ENCODE results near the gene NAGPA.
"Not testable (repeated sequence)": the region's sequence is repeated elsewhere in the genome, so short reads cannot be mapped to it uniquely, and the experiment has no call there.

Gene NAGPA

GRCh38 chr16:5059386-5060072, 25.8 kb upstream of the NAGPA start:
- DNase-seq = no peak

DNA sequence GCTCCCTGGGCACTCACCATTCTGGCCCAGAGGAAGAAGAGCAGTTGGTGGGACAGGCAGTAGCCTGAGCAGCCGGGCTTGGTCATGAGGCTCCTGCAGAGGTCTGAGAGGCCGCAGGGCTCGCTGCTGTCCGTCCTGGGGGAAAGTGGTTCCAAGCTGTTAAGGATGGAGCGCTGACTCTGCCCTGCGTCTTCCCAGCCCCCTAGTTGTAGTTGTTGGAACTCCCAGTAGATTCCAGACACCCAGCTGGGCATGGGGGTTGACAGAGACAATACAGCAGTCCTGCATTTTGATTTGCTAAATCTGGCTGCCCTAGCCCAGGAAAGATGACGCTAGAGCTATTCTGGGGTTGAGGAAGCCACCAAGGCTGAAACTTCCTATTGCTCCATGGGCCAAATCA, 24.7 kb upstream of the NAGPA start:
- no peak for DNase-seq

DNA sequence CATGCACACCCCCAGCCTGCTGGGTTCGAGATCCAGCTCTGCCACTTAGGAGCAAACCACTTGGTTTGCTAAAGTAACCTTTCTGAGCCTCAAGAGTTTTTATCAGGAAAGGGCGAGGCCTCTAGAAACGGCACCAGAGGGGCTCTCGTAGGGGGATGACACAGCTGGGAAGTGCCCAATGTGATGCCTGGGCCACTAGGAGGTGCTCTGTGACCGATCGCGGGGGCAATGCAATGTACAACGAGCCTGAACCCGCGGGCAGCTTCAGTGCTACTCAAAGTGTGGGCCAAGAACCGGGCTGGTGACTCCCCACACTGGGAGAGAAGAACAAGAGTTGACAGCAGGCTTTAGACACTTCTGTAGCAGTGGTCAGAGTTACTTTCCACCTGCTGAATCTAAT, 22.6 kb upstream of the NAGPA start:
- DNase-seq = peak; percentile 16 to 21

DNA sequence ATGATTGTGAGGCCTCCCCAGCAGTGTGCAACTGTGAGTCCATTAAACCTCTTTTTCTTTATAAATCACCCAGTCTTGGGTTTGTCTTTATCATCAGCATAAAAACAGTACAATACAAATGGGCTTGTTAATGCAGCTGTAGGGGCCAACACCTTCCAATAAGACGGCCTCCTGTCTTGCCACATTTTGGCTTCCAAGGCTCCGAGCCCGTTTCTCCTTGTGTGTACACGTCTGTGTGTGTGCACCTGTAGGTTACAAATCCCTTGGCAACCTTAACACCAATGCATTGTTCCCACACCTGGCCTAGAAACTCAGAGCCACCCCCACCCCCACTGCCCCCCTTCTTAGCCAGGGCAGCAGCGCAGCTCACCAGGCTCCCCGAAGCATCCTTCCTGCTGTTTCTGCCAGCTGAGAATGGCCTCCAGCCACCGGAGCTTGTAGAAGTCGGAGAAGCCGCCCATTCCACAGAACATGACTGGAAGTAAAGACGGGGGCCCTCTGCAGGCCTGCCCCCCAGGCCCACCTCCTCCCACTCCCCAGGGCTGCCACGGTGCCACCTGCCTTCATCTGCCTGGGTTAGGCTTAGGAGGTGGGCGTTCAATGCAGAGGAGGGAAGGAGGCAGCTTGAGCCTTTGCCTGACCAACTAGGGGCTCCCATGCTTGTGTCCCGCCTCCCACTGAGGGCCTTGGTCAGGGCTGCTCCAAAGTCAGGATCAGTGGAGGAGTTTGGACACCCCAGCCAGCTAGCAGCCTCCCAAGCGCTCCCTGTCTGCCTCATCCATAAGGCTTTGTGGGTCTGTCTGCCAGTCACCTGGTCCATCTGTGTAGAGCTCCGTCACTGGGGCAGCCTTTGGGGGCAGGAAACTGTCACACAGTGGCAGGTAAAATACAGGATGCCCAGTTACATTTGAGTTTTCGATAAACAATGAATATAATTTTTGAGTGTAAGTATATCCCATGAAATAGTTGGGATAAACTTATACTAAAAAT, 21.4 kb upstream of the NAGPA start:
- no peak for DNase-seq

DNA sequence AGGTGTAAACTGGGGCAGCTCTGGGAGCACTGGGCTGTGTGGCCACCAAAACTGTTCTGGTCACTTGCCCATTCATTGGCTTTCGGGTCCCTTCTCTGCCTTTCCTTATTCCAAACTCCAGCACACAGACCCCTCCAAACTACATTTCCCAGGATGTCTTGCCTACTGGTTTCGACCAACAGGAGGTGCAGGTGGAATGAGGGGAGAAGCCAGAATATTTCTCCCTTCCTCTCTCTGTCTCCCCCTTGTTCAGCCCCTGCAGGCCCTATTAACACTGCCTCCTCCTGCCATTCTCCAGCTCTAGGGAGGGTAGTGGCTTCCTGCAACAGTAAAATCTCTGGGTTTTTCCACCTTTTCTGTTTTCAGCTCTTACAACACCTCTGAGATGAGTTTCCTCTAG, 13.2 kb upstream of the NAGPA start:
- no peak for DNase-seq

DNA sequence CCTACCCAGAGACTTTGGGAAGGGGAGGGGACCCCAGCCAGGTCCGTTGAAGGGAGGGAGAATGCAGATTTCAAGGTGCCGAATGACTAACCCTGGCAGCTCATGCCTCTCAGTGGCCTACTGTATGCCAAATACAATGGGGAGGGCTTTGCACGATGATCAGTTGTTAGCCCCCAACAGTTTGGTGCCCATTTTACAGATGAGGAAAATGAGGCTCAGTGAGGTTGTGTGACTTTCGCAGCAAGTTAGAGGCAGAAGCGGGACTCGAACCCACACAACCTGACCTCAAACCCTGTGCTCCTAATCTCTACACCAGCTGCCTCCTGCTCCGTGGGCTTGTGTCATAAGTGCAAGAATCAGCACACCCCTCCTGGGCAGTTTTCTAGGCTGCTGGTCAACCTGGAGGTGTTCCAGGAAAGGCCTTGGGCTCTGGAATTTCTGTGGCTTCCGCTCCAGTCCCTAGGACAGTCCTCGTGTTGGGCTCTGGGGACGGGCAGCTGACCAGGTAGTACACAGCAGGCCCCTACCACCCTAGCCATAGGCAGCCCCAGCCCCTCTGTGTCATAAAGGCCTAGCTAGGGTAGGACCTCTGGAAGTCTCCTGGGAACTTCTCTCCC, 11.9 kb upstream of the NAGPA start:
- DNase-seq = no peak

GRCh38 chr16:5044581-5044980, 10.8 kb upstream of the NAGPA start:
- DNase-seq = not testable (repeated sequence)

- DNase-seq = no peak
Observed at GRCh38 chr16:5044011-5044540, 10.3 kb upstream of the NAGPA start.

GRCh38 chr16:5042574-5043171, 8.9 kb upstream of the NAGPA start:
- no peak for DNase-seq

DNA sequence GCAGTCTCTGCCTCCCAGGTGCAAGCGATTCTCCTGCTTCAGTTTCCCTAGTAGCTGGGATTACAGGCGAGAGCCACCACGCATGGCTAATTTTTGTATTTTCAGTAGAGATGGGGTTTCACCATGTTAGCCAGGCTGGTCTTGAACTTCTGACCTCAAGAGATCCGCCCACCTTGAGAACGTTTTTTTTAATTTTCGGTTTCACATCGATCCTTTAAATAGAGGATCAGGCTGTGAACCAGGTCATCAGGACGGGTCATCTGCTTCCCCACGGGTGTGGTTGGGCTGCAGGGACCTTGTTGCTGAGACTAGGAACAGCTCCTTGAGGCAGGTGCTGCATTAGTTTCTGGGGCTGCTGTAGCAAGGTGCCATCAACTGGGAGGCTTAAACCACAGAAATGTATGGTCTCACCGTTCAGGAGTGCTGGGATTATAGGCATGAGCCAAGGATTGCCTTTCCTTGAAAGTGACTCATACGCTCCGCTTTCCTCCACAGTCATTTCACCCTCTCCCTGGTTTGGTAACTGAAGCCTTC, 7.9 kb upstream of the NAGPA start:
- no peak for DNase-seq

- DNase-seq = no peak
Observed at GRCh38 chr16:5040451-5040850, 6.7 kb upstream of the NAGPA start.

DNA sequence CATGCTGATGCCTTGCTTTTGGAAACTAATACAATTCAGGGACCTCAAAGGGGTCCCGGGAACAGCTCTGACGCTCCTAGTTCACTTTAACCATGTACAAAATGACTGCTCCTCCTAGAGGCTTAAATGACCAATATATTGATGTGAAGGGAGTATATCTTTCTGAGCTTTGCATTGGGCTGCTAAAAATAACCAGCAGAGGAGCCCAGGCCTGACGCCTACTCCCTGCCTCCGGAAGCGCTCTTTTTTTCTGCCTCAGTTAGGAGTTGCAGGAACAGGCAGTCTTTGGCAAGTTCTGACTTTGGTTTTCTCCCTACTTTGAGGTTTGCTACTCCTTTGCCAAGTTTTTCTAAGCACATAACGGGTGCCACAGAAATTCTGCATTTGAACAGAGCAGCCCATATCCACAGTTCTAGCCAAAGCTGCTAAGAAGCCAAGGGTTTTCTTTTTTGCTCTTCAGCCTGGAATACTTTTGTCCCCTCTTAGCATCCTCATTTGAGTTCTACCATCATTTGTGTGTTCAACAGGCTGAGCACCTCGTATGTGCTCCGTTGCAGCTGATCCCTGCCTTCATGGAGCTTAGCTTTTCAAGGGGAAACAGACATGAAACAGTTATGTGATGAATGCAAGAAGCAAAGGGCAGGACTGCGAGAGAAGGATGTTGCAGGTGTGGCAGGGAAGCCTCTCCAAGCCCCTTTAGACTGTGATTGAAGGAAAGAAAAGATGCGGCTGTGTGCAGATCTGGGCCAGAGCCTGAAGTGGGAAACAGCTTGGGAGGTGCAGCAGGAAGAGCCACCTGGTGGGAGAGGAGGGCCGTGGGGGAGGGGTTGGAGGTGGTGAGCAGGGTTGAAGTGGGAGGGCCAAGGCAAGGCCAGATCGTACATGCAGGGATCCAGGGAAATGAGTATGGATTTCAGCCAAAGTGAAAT, 2.8 kb upstream of the NAGPA start:
- no peak for DNase-seq

- no peak for DNase-seq
Observed at GRCh38 chr16:5035909-5036227, 2.1 kb upstream of the NAGPA start.

GRCh38 chr16:5034167-5034523, 410 bp upstream of the NAGPA start:
- DNase-seq = no peak

DNA sequence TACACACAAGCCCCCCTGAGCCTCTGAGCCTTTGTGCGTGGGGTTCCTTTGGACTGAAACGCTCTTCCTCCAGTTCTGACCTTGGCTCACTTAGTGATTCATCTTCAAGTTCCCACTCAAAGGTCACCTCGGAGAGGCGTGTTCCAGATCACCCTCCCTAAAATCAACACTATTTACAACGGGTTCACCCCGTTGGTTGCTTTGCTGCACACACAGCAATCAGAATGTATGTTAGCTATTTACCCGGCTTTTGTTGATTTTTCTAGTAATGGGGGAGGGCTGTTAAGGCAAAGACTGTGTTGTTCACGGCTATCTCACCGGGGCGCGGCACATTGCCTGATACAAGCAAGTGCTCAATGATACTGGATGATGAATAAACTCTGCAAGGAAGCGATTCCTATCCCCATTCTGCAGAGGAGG, 977 bp downstream of the NAGPA start:
- DNase-seq = no peak

- no peak for DNase-seq
Observed at GRCh38 chr16:5031601-5032000, 2.1 kb downstream of the NAGPA start.

DNA sequence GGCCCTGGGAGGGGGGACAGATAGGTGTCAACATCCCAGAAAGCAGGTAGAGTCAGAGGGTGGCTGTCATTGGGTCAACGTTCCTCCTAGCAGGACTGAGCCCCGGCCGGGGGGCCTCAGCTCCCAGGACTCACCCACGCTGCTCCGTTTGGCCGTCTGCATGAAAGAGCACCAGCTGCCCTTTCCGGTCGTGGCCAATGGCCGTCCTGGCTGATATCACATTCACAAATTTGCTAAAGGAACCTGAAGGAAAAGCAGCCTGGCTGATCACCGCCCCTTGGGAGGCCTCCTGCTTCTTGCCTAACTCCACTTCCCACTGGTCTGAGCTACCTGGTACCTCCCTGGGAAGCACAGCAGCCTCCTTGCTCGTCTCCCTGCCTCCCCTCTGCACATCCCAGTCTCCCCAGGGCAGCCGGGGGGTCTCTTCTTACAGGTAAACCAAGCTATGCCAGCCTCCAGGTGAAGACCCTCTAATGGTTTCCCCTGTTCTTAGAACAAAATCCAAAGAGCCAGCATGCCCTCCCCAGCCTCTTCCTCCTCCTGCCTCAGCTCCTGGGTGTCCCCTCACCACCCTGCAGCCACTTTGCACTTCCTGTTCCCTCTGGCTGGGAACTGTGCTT, 3.4 kb downstream of the NAGPA start:
- DNase-seq = no peak

- no peak for DNase-seq
Observed at GRCh38 chr16:5028950-5029475, 4.7 kb downstream of the NAGPA start.

DNA sequence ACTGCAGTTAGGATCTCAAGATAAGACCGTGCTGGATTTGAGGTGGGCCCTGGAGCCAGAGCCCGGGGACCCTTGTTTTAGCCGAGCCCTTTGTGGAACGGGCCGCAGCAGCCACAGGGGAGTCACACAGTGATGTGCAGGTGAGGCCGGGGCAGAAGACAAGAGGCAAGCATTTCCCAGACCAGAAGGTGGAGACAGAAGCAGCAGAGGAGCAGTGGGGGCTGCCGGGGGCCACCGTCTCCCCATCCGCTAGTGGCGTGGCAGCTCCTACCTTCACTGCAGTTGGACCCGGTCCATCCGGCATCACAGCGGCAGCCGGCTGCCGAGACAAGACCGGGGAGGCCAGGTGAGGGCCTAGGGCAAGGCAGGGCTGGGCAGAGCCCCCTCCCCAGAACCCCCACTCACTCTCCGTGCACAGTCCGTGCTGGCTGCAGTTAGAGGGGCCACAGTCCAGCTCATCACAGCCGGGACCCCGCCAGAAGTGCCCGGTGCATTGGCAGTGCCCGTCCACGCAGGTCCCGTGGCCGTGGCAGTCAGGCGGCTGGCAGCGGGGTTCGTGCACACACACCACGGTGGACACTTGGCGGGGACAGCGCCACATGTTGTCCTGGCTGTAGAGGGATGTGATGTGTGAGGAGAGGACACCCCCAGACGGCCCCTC, 6.0 kb downstream of the NAGPA start:
- DNase-seq = no peak

DNA sequence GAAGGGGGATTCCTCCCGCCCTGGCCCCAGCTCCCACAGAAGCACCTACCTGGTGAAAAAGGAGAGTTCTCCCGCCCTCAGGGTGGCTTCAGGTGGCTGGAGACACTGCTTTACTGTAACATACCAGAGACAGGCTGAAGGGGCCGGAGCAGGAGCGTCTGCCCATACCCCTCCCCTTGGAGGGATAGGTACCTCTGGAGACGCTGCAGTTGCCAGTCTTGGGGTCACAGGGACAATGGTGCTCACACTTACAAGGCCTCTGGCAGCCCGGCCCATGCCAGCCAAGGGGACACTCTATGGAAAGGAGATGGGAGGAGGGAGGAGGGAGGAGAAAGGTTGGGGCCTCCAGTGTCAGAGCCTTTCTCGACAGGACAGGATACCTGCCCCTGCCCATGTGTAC, 6.6 kb downstream of the NAGPA start:
- no peak for DNase-seq

DNA sequence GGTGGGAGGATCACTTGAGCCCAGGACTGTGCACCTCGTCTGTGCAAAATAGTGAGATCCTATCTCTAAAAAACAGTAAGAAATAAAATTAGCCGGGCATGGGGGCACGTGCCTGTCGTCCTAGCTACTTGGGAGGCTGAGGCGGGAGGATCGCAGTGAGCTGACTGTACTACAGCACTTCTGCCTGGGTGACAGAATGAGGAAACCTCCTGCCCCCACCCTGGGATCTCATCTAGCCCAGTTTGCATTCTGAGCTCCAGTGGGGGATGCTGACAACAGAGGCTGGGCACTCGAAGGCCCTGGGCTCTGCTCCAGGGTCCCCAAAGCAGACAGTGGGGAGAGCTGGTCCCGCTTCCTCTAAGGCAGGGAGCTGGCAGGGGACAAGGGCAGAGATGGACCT, 7.1 kb downstream of the NAGPA start:
- DNase-seq = no peak
